ENCODE results near the gene PRR23B.
"Not testable (repeated sequence)": the region's sequence is repeated elsewhere in the genome, so short reads cannot be mapped to it uniquely, and the experiment has no call there.

The PRR23B gene

GRCh38 chr3:139020868-139021234, at the start of gene PRR23B:
Gene PRR23B, minus strand, starts transcription at chr3:139020926. Its CDS starts 265 bp downstream, at chr3:139020661.
- H3K4me1 Mint-ChIP-seq (ENCODE audit: low read depth), result no peaks in the 10 kb centered on the region
- DNase-seq, result no peak
- H3K36me3 Mint-ChIP-seq (ENCODE audit: low read depth), result no peaks in the 10 kb centered on the region
- H3K27ac Mint-ChIP-seq, result no peak within 1 kb of the TSS
- H3K27me3 Mint-ChIP-seq, result peaks cover 3% of the 10 kb centered on the region
- peaks cover 6% of the 10 kb centered on the region for H3K9me3 Mint-ChIP-seq
- H3K4me3 Mint-ChIP-seq, result no peak within 1 kb of the TSS

GRCh38 chr3:139062918-139063317, 42.2 kb upstream of the PRR23B start:
- H3K4me1 Mint-ChIP-seq (ENCODE audit: low read depth), result no peaks in the 10 kb centered on the region
- no peak for DNase-seq
- no peak overlapping the region for H3K4me3 Mint-ChIP-seq
- H3K9me3 Mint-ChIP-seq, result no peaks in the 10 kb centered on the region
- H3K27ac Mint-ChIP-seq, result no peak overlapping the region
- peaks cover 4% of the 10 kb centered on the region for H3K27me3 Mint-ChIP-seq
- no peaks in the 10 kb centered on the region for H3K36me3 Mint-ChIP-seq (ENCODE audit: low read depth)

GRCh38 chr3:139052802-139053600, 32.3 kb upstream of the PRR23B start:
- H3K27me3 Mint-ChIP-seq, result no peaks in the 10 kb centered on the region
- no peaks in the 10 kb centered on the region for H3K4me1 Mint-ChIP-seq (ENCODE audit: low read depth)
- no peak for DNase-seq
- H3K36me3 Mint-ChIP-seq (ENCODE audit: low read depth), result no peaks in the 10 kb centered on the region
- H3K9me3 Mint-ChIP-seq, result peaks cover 22% of the 10 kb centered on the region
- H3K27ac Mint-ChIP-seq, result no peak overlapping the region
- H3K4me3 Mint-ChIP-seq, result no peak overlapping the region

- Mint-ChIP-seq H3K4me3 (no peak within 1 kb of the TSS), H3K27me3 (peaks cover 13% of the 10 kb centered on the region), H3K27ac (no peak within 1 kb of the TSS), H3K4me1 (ENCODE audit: low read depth) (no peaks in the 10 kb centered on the region), H3K9me3 (peaks cover 8% of the 10 kb centered on the region), H3K36me3 (ENCODE audit: low read depth) (no peaks in the 10 kb centered on the region)
- DNase-seq, result no peak
Observed at GRCh38 chr3:139044366-139045210, 23.9 kb upstream of the PRR23B start, which contains the start of gene PRR23C. Gene PRR23C, minus strand, starts transcription at chr3:139044892. Its CDS starts 272 bp downstream, at chr3:139044620.

GRCh38 chr3:139043554-139044365, 23.0 kb upstream of the PRR23B start:
- no peak overlapping the region for H3K4me3 Mint-ChIP-seq

GRCh38 chr3:139037478-139037877, 16.8 kb upstream of the PRR23B start:
- no peak overlapping the region for H3K4me3 Mint-ChIP-seq
- H3K36me3 Mint-ChIP-seq (ENCODE audit: low read depth), result no peaks in the 10 kb centered on the region
- no peak for DNase-seq
- H3K27ac Mint-ChIP-seq, result no peak overlapping the region
- no peaks in the 10 kb centered on the region for H3K4me1 Mint-ChIP-seq (ENCODE audit: low read depth)
- H3K9me3 Mint-ChIP-seq, result no peaks in the 10 kb centered on the region
- H3K27me3 Mint-ChIP-seq, result peaks cover 10% of the 10 kb centered on the region

More at GRCh38 chr3:139043554-139044365, 23.0 kb upstream of the PRR23B start:
- no peaks in the 10 kb centered on the region for H3K36me3 Mint-ChIP-seq (ENCODE audit: low read depth)
- H3K27me3 Mint-ChIP-seq, result peaks cover 14% of the 10 kb centered on the region
- H3K27ac Mint-ChIP-seq, result no peak overlapping the region
- H3K4me1 Mint-ChIP-seq (ENCODE audit: low read depth), result no peaks in the 10 kb centered on the region
- DNase-seq, result no peak
- peaks cover 8% of the 10 kb centered on the region for H3K9me3 Mint-ChIP-seq

- Mint-ChIP-seq H3K27ac (no peak overlapping the region), H3K9me3 (peaks cover 20% of the 10 kb centered on the region), H3K4me1 (ENCODE audit: low read depth) (no peaks in the 10 kb centered on the region), H3K27me3 (peaks cover 4% of the 10 kb centered on the region), H3K4me3 (no peak overlapping the region), H3K36me3 (ENCODE audit: low read depth) (no peaks in the 10 kb centered on the region)
- DNase-seq, result no peak
Observed at GRCh38 chr3:139032326-139033002, 11.7 kb upstream of the PRR23B start.

GRCh38 chr3:139030576-139030975, 9.8 kb upstream of the PRR23B start:
- not testable (repeated sequence) for H3K4me1 Mint-ChIP-seq (ENCODE audit: low read depth); H3K27me3 Mint-ChIP-seq; H3K36me3 Mint-ChIP-seq (ENCODE audit: low read depth); H3K27ac Mint-ChIP-seq; H3K4me3 Mint-ChIP-seq; DNase-seq
- H3K9me3 Mint-ChIP-seq, result peaks cover 20% of the 10 kb centered on the region

GRCh38 chr3:139024968-139025367, 4.2 kb upstream of the PRR23B start:
- H3K4me3 Mint-ChIP-seq, result no peak overlapping the region
- H3K4me1 Mint-ChIP-seq (ENCODE audit: low read depth), result no peaks in the 10 kb centered on the region
- no peak for DNase-seq
- no peaks in the 10 kb centered on the region for H3K27me3 Mint-ChIP-seq
- H3K9me3 Mint-ChIP-seq, result peaks cover 10% of the 10 kb centered on the region
- no peaks in the 10 kb centered on the region for H3K36me3 Mint-ChIP-seq (ENCODE audit: low read depth)
- no peak overlapping the region for H3K27ac Mint-ChIP-seq

- H3K36me3 Mint-ChIP-seq (ENCODE audit: low read depth), result no peaks in the 10 kb centered on the region
- H3K4me3 Mint-ChIP-seq, result no peak overlapping the region
- H3K27me3 Mint-ChIP-seq, result peaks cover 6% of the 10 kb centered on the region
- H3K27ac Mint-ChIP-seq, result no peak overlapping the region
- DNase-seq, result no peak
- H3K4me1 Mint-ChIP-seq (ENCODE audit: low read depth), result no peaks in the 10 kb centered on the region
- peaks cover 6% of the 10 kb centered on the region for H3K9me3 Mint-ChIP-seq
Observed at GRCh38 chr3:139020036-139020867, 474 bp downstream of the PRR23B start.

GRCh38 chr3:139016430-139017048, 4.2 kb downstream of the PRR23B start:
- H3K27me3 Mint-ChIP-seq, result peaks cover 11% of the 10 kb centered on the region
- no peak for DNase-seq
- no peak overlapping the region for H3K27ac Mint-ChIP-seq
- no peaks in the 10 kb centered on the region for H3K4me1 Mint-ChIP-seq (ENCODE audit: low read depth)
- H3K36me3 Mint-ChIP-seq (ENCODE audit: low read depth), result no peaks in the 10 kb centered on the region
- no peak overlapping the region for H3K4me3 Mint-ChIP-seq
- peaks cover 20% of the 10 kb centered on the region for H3K9me3 Mint-ChIP-seq

GRCh38 chr3:139006051-139006716, 14.5 kb downstream of the PRR23B start, which contains the start of gene PRR23A:
Gene PRR23A, minus strand, starts transcription at chr3:139006268. Its CDS starts 0 bp downstream, at chr3:139006268.
- H3K4me3 Mint-ChIP-seq, result no peak within 1 kb of the TSS
- H3K9me3 Mint-ChIP-seq, result peaks cover 18% of the 10 kb centered on the region
- no peak within 1 kb of the TSS for H3K27ac Mint-ChIP-seq
- no peak for DNase-seq
- peaks cover 8% of the 10 kb centered on the region for H3K27me3 Mint-ChIP-seq
- H3K36me3 Mint-ChIP-seq (ENCODE audit: low read depth), result no peaks in the 10 kb centered on the region
- no peaks in the 10 kb centered on the region for H3K4me1 Mint-ChIP-seq (ENCODE audit: low read depth)
